Neuronal stem cell (in vitro differentiated cells): ENCODE data around the gene MCM10.

Experiments
- DNase-seq: peaks from one replicate; pipeline ENCODE4 v3.0.0-alpha.2; 2013; ENCODE audit warnings: low spot score
- H2AFZ ChIP-seq: one replicate; pipeline ENCODE4 v1.6.1; 2013; ENCODE audit warnings: mild to moderate bottlenecking, low read length, inconsistent platforms
- H2AK5ac ChIP-seq: 2 replicates; pipeline ENCODE4 v1.6.1; 2013; ENCODE audit warnings: low read depth, mild to moderate bottlenecking, inconsistent platforms, low read length, moderate library complexity, mixed read lengths
- H2BK120ac ChIP-seq: 2 replicates; pipeline ENCODE4 v1.6.1; 2013; ENCODE audit warnings: low read depth, mild to moderate bottlenecking, inconsistent platforms, low read length, moderate library complexity, mixed read lengths
- H2BK12ac ChIP-seq: one replicate; pipeline ENCODE4 v1.6.1; 2013; ENCODE audit warnings: low read length, inconsistent platforms
- H2BK15ac ChIP-seq: 2 replicates; pipeline ENCODE4 v1.6.1; 2013; ENCODE audit warnings: mild to moderate bottlenecking, low read length, inconsistent platforms, mixed read lengths
- H2BK5ac ChIP-seq: one replicate; pipeline ENCODE4 v1.6.1; 2013; ENCODE audit warnings: inconsistent platforms, mild to moderate bottlenecking, low read length, moderate library complexity
- H3K14ac ChIP-seq: one replicate; pipeline ENCODE4 v1.6.1; 2013; ENCODE audit warnings: low read length, inconsistent platforms
- H3K18ac ChIP-seq: 2 replicates; pipeline ENCODE4 v1.6.1; 2013; ENCODE audit warnings: low read length, inconsistent platforms
- H3K23ac ChIP-seq: 2 replicates; pipeline ENCODE4 v1.6.1; 2013; ENCODE audit warnings: low read depth, mild to moderate bottlenecking, mixed read lengths, low read length, inconsistent platforms; ENCODE audit not compliant: poor library complexity
- H3K27ac ChIP-seq: replicated peaks from 3 replicates; pipeline ENCODE4 v1.5.1; 2013; ENCODE audit warnings: low read length, inconsistent platforms
- H3K27me3 ChIP-seq, 3 experiments: 2 replicates each; pipeline ENCODE4 v1.6.1; 2013; ENCODE audit warnings: low read length in 3 of 3, mild to moderate bottlenecking in 2 of 3, inconsistent platforms in 1 of 3, low read depth in 1 of 3, mixed read lengths in 1 of 3, moderate library complexity in 1 of 3; ENCODE audit not compliant: control insufficient read depth in 3 of 3, insufficient read depth in 3 of 3
- H3K36me3 ChIP-seq, 2 donors: replicated peaks in 1 of 2; 2 replicates each; pipeline ENCODE4 v1.6.1; 2013; ENCODE audit warnings: low read length in 2 of 2; ENCODE audit not compliant: control insufficient read depth in 2 of 2, insufficient read depth in 2 of 2
- H3K4ac ChIP-seq: 2 replicates; pipeline ENCODE4 v1.6.1; 2013; ENCODE audit warnings: inconsistent platforms, mild to moderate bottlenecking, low read length, moderate library complexity
- H3K4me1 ChIP-seq, 2 donors: 1 replicate in 1 of 2; 2 replicates in 1 of 2; pipeline ENCODE4 v1.6.1; 2013; ENCODE audit warnings: low read length in 2 of 2, low read depth in 1 of 2; ENCODE audit not compliant: control insufficient read depth in 2 of 2, insufficient read depth in 1 of 2
- H3K4me2 ChIP-seq: one replicate; pipeline ENCODE4 v1.6.1; 2013; ENCODE audit warnings: mild to moderate bottlenecking, low read length, inconsistent platforms; ENCODE audit not compliant: insufficient read depth, poor library complexity, severe bottlenecking
- H3K4me3 ChIP-seq, 2 donors: 2 replicates each; pipeline ENCODE4 v1.5.1; 2013; ENCODE audit warnings: low read length in 2 of 2, mild to moderate bottlenecking in 2 of 2, inconsistent platforms in 1 of 2, moderate library complexity in 1 of 2
- H3K79me1 ChIP-seq: one replicate; pipeline ENCODE4 v1.6.1; 2013; ENCODE audit warnings: low read depth, mild to moderate bottlenecking, inconsistent platforms, low read length, moderate library complexity
- H3K9ac ChIP-seq: one replicate; pipeline ENCODE4 v1.6.1; 2013; ENCODE audit warnings: mild to moderate bottlenecking, low read depth, low read length, inconsistent platforms; ENCODE audit not compliant: poor library complexity
- H3K9me3 ChIP-seq, 2 donors: replicated peaks in 1 of 2; 2 replicates each; pipeline versions ENCODE3 to v1.6.1; 2013; ENCODE audit warnings: low read length in 2 of 2, mild to moderate bottlenecking in 2 of 2, inconsistent platforms in 1 of 2, low read depth in 1 of 2, mixed read lengths in 1 of 2, moderate library complexity in 1 of 2; ENCODE audit not compliant: control insufficient read depth in 2 of 2, insufficient read depth in 1 of 2
- H4K8ac ChIP-seq: one replicate; pipeline ENCODE4 v1.6.1; 2013; ENCODE audit warnings: low read depth, mild to moderate bottlenecking, inconsistent platforms, low read length, moderate library complexity
- H4K91ac ChIP-seq: one replicate; pipeline ENCODE4 v1.6.1; 2013; ENCODE audit warnings: low read length, low read depth, mild to moderate bottlenecking, inconsistent platforms; ENCODE audit not compliant: poor library complexity
- WGBS, 2 donors: extraction: QIAGEN DNeasy Blood & Tissue Kit; methylation state at CpG; one replicate each; pipeline ENCODE4 v1.1.7; 2013; ENCODE audit warnings: missing lambda C conversion rate in 2 of 2, mixed read lengths in 1 of 2; ENCODE audit not compliant: insufficient read length in 2 of 2, insufficient replicate concordance in 1 of 2; ENCODE audit errors: extremely low coverage in 2 of 2; 5-methylcytosine and 5-hydroxymethylcytosine counted together

Gene MCM10

GRCh38 chr10:13163859-13164258 lies 2.5 kb downstream of the MCM10 start:
- Histone ChIP-seq H2BK120ac (no peak overlapping the region), H3K79me1 (no peaks in the 10 kb centered on the region), H3K18ac (no peak overlapping the region), H4K91ac (no peak overlapping the region), H3K9ac (no peak overlapping the region), H3K36me3 (peaks cover 10 to 56% of the 10 kb centered on the region in 2 donors), H3K4me3 (no peak overlapping the region), H3K4me2 (no peak overlapping the region), H2BK15ac (no peak overlapping the region), H3K27ac (no peak overlapping the region), H3K9me3 (no peaks in the 10 kb centered on the region), H4K8ac (no peak overlapping the region), H3K27me3 (no peaks in the 10 kb centered on the region), H2AK5ac (no peak overlapping the region), H2AFZ (no peak overlapping the region), H3K14ac (no peak overlapping the region), H3K4ac (no peak overlapping the region), H2BK5ac (no peak overlapping the region), H3K4me1 (peaks cover 0 to 4% of the 10 kb centered on the region in 2 donors), H2BK12ac (no peak overlapping the region), H3K23ac (no peak overlapping the region)
- no peak for DNase-seq
- WGBS, 2 donors = no CpG with 5 or more reads among the region's 3 CpGs

- Histone ChIP-seq H3K23ac (no peak overlapping the region), H3K36me3 (peaks cover 12 to 68% of the 10 kb centered on the region in 2 donors), H3K4me1 (peaks cover 0 to 4% of the 10 kb centered on the region in 2 donors), H3K4me3 (no peak overlapping the region), H3K4ac (no peak overlapping the region), H3K27ac (no peak overlapping the region), H3K18ac (no peak overlapping the region), H4K91ac (no peak overlapping the region), H3K27me3 (no peaks in the 10 kb centered on the region), H3K9ac (no peak overlapping the region), H2BK15ac (no peak overlapping the region), H2AK5ac (no peak overlapping the region), H3K79me1 (no peaks in the 10 kb centered on the region), H2BK120ac (no peak overlapping the region), H2AFZ (no peak overlapping the region), H3K14ac (no peak overlapping the region), H3K4me2 (no peak overlapping the region), H3K9me3 (no peaks in the 10 kb centered on the region), H4K8ac (no peak overlapping the region), H2BK12ac (no peak overlapping the region), H2BK5ac (no peak overlapping the region)
- no peak for DNase-seq
Measured at GRCh38 chr10:13165177-13165576, 3.8 kb downstream of the MCM10 start.

- Histone ChIP-seq H3K4me2 (no peak overlapping the region), H4K8ac (no peak overlapping the region), H4K91ac (no peak overlapping the region), H3K9me3 (no peaks in the 10 kb centered on the region), H3K79me1 (no peaks in the 10 kb centered on the region), H2BK5ac (no peak overlapping the region), H3K27me3 (no peaks in the 10 kb centered on the region), H2BK15ac (no peak overlapping the region), H3K4ac (no peak overlapping the region), H3K23ac (no peak overlapping the region), H3K36me3 (peaks cover 20 to 92% of the 10 kb centered on the region in 2 donors), H3K18ac (no peak overlapping the region), H2AFZ (no peak overlapping the region), H2BK120ac (no peak overlapping the region), H3K14ac (no peak overlapping the region), H3K9ac (no peak overlapping the region), H3K27ac (no peak overlapping the region), H2AK5ac (no peak overlapping the region), H3K4me3 (no peak overlapping the region), H3K4me1 (peaks cover 0 to under 1% of the 10 kb centered on the region in 2 donors), H2BK12ac (no peak overlapping the region)
- no CpG with 5 or more reads among the region's 7 CpGs for WGBS, 2 donors
- no peak for DNase-seq
Measured at GRCh38 chr10:13167568-13167967, 6.2 kb downstream of the MCM10 start.

- no peaks in the 10 kb centered on the region for H3K4me1 ChIP-seq
- H2BK12ac ChIP-seq = no peak overlapping the region
- H2AK5ac ChIP-seq = no peak overlapping the region
- no peak overlapping the region for H3K9ac ChIP-seq
- no peak overlapping the region for H3K23ac ChIP-seq
- no peak overlapping the region for H3K14ac ChIP-seq
- H3K4me2 ChIP-seq = no peak overlapping the region
- no peaks in the 10 kb centered on the region for H3K79me1 ChIP-seq
- WGBS, 2 donors = no CpG with 5 or more reads among the region's 6 CpGs
- no peak overlapping the region for H4K91ac ChIP-seq
- no peak overlapping the region for H2BK120ac ChIP-seq
- H3K4me3 ChIP-seq = no peak overlapping the region
- no peak overlapping the region for H3K27ac ChIP-seq
- no peaks in the 10 kb centered on the region for H3K27me3 ChIP-seq
- no peak overlapping the region for H4K8ac ChIP-seq
- no peak overlapping the region for H3K18ac ChIP-seq
- H3K4ac ChIP-seq = no peak overlapping the region
- H2AFZ ChIP-seq = no peak overlapping the region
- no peak overlapping the region for H2BK15ac ChIP-seq
- H2BK5ac ChIP-seq = no peak overlapping the region
- peaks cover 27 to 97% of the 10 kb centered on the region in 2 donors for H3K36me3 ChIP-seq
- no peaks in the 10 kb centered on the region for H3K9me3 ChIP-seq
- DNase-seq = no peak
Measured at GRCh38 chr10:13168781-13169180, 7.4 kb downstream of the MCM10 start.
